Ammon's horn (tissue), 1 donor: ENCODE measurements around the gene LRRC8A.
"Not testable (repeated sequence)": the region's sequence is repeated elsewhere in the genome, so short reads cannot be mapped to it uniquely, and the experiment has no call there.

Experiments
- DNase-seq: peaks from one replicate; pipeline ENCODE4 v3.0.0-alpha.2; 2016; ENCODE audit warnings: low spot score

LRRC8A gene

DNA sequence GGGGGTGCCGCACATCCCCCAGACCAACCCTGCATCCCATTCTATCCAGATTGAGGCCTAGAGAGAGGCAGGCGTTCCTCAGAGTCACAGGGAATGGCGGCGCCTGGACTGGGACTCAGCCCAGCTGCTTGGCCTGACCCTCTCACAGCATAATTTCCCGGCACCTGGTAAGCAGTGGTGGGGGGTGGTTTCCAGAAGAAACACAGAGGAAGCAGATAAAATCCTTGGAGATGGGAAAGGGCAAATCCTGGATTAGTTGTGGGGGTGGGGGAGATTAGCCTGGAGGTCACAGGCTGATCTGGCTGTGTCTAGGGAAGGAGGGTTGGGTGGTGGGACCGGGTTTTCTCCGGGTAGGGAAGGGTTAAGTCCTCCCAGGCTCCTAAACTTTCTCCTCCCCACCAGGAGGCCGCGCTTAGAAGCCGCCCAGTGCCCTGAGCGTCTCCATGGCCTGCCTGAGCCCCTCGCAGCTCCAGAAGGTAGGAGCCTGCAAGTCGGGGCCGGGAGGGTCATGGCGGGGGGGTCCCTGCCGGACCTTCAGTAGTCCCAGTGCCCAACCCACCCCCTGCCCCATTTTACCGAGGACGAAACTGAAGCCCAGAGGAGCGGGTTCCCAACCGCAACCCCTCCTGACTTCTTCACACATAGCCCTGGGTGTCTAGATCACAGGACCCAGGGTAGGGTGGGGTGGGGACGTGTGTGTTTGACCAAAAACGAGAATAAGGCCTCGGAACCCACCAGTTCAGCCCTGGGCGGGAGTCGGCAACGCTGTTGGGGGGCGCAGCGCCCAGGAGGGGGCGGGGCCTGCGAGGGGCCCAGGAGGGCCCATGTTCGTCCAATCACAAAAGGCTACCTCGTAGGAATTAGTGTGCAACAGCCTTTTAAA lies 40.2 kb downstream of the LRRC8A start:
- DNase-seq = no peak

DNA sequence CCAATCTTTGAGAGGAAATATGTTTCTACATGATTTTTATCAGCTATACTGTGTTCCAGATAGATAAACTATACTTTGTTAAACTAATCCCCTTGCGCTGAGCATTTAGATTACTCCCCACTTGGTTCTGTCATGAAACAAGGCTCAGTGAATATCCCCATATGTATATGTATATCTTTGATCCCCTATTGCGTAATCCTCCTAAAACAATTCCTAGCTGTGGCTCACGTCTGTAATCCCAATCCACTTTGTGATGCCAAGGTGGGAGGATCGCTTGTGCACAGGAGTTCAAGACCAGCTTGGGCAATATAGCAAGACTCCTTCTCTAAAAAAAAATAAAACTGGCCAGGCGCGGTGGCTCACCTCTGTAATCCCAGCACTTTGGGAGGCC lies 41.6 kb downstream of the LRRC8A start:
- DNase-seq = no peak

DNA sequence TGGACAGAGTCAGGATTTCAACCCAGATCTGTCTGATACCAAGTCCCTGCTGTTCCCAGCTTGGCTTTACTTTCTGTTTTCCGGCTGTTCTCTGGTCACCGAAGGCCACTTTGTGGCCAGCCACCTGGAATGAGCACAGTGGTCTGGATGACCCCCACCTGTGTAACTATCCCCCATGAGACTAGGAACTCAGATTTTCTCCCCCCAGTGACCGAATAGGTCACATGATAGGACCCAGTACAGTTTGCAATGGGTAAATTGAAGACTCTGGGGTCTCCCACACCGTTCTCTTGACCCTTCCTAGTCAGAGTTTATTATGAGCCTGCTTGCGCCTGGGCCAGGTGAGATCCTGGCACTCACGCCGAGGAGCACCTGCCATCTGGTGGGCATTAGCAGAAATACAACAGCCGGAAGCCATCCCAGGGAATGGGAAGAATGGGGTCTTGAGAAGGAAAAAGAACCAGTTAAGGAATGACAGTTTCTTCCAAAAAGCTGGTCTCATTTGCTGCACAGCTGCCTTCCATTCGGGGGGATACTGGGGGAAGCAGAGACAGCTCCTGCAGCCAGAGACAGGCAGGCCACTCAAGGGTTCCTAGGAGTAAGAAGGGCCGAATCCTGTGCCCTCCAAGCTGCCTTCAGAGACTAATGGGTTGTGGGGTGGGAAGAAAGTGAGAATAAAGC lies 45.9 kb downstream of the LRRC8A start:
- peak; percentile 63 for DNase-seq

DNA sequence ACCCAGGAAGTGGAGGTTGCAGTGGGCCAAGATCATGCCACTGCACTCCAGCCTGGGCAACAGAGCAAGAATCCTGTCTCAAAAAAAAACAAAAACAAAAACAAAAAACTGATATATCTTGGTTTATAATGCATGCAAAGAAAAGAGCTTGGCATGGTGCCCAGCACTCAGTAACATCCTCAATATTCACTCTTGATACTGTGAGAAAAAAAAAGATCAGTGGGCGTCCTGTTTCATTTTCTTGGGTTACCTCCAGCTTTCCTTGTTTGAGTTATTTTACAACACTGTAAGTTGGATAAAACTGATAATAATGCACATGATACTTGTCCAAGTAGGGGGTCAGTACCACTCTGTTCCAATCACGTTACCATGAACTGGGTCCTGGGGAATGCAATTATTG lies 46.7 kb downstream of the LRRC8A start:
- no peak for DNase-seq

DNA sequence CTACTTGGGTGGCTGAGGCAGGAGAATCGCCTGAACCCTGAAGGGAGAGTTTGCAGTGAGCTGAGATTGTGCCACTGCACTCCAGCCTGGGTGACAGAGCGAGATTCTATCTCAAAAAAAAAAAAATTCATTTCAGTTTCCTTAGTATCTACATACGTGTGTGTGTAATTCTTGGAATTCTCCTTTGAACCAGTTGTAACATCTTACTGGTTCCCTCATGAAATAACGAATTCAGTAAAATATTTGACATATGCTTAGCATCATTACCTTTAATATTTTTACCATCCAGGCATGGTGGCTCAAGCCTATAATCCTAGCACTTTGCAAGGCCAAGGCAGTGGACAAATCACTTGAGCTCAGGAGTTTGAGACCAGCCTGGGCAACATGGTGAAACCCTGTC lies 47.6 kb downstream of the LRRC8A start:
- no peak for DNase-seq

DNA sequence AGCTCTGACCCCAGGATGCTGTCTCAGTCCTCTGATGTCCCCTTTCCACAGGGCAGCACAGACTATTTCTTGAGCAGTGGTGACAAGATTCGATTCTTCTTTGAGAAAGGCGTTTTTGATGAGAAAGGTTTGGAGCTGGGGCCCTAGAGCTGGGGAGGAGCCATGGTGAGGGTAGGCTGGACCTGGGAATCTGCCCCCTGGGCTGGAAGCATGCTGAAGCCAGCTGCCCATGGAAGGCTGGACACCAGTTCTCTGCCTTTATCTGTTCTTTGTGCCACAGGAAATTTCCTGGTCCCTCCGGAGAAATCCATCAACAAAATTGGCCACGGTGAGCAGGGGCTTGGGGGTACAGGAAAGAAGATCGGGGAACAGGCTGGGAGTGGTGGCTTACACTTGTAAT lies 51.8 kb downstream of the LRRC8A start:
- no peak for DNase-seq

DNA sequence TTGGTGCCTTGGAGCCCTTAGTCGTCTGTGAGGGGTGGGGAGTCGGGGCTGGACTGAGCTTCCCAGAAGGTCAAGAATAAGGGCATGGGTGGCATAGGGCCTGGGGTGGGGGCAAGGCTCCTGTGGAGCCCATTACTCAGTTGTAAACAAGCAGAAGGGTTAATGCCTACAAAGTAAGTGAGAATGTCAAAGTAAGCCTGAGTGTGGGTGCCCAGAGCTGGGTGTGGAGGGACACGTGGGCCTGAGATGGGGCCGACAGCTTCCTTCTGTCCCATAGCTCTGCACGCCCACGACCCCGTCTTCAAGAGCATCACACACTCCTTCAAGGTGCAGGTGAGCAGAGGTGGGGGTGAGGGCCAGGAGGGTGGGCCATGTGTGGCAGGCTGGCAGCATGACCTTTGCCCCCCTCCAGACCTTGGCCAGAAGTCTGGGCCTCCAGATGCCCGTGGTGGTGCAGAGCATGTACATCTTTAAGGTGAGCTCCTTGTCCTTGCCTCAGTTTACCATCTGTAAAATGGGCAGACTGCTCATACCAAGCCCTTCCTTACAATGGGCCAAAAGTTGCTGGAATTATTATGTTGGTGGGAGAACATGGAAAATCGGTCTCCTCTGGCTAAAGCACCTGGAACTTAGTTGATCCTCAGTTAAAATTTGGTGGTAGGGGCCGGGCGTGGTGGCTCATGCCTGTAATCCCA lies 54.4 kb downstream of the LRRC8A start:
- no peak for DNase-seq

DNA sequence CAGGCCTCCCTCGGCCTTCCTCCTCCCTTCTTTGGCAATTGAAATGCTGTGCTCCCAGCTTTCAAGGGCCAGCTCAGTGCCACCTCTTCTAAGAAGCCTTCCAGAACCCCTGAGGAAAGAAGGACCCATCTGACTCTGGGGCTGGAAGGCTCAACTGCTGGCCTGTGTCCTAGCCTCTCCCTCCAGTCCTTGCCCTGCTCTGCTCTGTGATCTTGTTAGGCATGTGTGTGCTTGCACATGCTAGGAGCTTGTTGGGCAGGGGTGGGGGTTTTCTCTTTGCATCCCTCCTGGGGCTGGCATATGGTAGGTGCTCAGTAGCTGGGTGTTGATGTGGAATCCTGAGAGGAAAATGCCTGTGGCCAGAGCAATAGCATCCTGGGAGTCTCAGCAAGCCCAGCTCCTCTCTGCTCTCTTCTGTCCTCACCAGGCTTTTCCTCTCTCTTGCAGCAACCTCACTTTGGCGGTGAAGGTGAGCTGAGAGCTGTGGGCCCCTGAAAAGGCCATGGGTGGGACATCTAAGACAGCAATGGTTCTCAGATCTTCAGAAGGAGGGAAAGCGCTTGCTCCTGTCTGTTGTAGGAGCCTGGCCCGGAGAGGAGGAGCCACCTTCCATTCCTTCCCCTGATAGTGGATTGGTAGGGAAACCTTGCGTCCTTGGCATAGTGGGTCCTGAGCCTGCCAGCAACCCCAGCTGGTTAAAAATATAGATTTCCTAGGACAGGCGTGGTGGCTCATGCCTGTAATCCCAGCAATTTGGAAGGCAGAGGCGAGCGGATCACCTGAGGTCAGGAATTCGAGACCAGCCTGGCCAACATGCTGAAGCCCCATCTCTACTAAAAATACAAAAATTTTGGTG lies 55.6 kb downstream of the LRRC8A start:
- DNase-seq = no peak

DNA sequence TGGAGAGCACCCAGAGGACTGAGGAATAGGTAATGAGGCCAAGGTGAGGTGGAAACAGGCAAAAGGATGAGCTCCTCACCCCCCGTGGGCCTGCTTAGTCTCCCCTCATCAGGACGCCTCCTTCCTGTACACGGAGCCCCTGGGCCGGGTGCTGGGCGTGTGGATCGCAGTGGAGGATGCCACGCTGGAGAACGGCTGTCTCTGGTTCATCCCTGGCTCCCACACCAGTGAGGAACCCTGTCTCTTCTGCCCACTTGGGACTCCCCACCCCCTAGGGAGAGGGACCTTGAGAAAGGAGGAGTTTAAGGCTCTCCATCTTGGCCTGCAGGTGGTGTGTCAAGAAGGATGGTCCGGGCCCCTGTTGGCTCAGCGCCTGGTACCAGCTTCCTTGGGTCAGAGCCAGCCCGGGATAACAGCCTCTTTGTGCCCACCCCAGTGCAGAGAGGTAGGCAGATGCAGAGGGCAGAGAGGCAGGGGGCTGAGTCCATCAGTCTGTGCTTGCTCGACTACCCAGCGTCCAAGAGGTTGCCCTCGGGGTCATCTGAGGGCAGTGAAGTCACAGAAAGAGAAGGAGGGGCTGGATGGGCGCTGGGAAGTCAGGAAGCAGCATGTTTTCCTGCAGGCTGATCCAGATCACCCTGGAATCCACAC lies 58.5 kb downstream of the LRRC8A start:
- DNase-seq = no peak

DNA sequence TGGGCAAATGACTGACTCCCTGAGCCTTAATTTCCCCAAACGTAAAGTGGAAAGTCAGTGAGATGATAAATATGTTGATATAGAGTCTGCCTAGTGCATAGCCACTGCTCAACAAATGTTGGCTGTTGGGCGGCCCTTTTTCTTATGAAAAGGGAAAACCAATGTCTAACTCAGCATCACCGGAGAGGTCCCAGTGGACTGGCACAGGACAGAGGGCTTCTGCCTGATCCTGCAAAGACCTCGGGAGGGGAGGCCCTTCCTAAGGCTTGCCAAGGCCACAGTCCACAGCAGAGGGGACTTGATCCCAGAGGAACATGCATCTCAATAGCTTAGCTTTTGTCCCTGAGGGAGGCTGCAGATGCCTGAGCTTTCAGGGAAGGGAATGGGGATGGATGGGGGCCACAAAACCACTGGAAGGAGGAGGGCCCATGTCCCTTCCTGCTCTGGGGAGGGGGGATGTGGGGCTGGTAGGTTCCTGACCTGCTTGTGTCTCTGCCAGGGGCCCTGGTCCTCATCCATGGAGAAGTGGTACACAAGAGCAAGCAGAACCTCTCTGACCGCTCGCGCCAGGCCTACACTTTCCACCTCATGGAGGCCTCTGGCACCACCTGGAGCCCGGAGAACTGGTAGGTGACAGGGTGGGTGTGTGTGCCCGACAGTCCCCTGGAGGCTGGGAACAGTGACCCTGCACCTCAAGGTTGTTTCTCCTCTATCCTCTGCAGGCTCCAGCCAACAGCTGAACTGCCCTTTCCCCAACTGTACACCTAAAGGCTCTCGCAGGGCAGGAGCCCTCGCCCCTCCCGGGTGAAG lies 59.2 kb downstream of the LRRC8A start:
- DNase-seq = no peak

DNA sequence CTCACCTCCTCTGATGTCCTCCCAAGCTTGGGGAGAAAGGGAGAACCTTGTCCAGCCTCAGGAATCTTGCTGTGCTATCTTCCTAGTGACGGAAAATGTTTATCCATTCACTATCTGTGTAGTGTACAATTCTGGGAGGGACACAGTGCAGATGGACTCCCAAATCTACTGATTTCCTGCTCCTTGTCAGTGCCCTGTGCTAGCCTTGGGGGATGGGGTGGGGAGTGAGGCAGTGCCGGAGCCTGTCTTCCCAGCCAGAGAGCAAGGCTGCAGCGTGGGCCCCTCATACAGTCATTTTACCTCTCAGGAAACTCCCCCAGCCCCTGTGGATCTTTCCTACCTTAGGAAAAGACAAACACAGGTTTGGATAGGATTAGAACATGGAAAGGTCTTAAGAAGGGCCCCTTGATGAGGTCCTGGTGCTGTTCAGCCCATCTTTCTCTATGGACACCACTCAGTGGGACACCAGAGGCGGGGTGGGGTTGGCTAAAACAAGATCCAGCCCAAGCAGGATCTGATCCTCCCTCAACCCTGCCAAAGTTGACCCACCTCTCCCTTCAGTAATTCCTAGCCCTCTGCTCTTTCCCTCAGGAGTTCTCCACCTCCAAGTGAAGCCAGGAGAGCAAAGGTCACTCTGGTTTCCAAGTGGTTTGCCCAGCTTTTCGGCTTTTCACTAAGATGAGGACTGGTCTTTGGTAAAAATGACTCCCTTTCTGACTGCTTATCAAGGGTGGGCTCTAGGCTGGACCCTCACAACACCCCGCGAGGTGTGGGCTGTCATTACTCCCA lies 62.1 kb downstream of the LRRC8A start:
- DNase-seq = no peak

DNA sequence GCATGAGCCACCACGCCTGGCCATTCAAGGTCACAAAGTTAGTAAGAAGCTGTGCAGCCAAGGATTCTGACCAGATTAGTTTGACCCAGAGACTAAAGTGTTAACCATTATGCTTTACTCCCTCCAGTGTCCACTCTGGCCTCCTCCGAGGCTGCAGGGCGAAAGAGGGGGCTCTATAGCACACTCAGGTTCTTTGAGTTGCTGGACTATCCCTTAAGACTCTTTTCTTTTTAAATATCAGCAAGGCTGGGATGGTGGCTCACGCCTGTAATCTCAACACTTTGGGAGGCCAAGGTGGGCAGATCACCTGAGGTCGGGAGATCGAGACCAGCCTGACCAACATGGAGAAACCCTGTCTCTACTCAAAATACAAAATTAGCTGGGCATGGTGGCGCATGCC lies 63.0 kb downstream of the LRRC8A start:
- not testable (repeated sequence) for DNase-seq

DNA sequence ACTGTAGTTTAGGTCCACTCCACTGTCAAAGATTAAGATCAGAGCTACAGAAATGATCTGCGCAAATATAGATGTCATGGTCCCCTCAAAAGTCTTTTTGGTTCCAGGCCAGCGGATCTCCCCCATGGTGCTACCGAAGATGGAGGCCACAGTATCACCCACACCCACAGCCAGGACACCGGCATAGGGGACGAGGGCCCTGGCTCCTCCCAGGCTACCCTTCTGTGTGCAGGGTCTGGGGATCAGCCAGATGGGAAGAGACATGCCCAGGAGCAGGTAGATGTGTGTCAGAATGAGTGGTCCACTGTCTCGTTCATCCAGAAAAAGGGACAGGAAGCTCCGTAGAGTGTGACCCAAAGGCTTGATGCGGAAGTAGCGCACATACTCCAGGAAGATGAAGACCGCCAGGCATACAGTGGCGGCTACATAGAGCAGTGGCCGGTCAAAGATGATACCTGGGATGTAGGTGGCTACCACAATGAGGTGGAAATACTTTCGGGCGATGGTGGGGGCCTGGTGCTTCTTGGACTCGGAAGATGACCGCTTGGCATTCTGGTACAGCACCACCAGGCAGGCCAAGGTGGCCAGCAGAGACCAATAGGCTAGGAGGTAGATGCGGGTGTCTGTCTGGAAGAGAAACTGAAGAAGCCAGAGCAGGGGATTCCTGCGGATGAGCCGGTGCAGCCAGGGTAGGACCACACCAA lies 64.0 kb downstream of the LRRC8A start:
- DNase-seq = no peak

DNA sequence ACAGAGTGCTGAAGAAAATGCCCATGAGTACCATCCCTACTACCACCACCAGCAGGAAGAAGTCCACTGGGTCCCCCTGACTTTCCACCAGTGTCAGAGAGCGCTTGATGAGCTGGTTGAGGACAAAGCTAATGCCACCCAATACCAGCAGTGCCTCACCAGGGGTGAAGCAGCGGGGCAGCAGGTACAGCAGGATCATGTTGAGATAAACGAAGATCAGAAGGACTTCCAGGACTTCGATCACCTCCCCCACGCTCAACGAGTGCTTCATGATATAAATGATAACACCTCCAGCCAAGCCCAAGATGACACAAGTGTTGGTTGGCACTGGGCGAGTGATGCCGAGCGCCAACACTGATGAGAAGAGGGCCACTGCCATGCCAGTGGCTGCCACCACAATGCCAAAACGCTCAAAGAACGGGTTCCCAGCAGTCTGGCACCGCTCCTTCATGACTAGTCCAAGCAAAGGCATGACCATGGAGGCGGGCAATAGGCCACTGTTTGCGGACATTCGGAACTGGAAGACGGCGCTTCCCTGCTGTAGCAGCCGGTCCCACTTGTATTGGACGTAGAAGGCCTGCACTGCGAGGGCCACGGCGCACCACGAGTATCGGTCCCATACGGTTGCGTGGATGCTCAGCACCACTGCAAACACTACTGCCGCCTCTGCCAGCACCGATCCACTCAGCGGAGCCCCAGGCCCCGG lies 64.8 kb downstream of the LRRC8A start:
- peak; percentile 57 for DNase-seq

DNA sequence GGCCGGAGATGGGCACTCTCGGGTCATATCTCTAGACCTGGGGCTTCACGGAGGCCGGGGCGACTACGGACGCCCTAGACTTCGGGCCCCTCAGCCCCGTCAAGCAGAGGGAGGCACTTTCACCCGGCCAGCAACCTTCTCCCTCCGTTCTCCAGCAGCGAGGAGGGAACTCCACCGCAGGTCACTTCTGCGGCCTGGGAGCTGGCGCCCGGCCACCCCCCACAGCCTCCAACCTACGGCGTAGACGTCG lies 65.3 kb downstream of the LRRC8A start:
- DNase-seq = no peak

DNA sequence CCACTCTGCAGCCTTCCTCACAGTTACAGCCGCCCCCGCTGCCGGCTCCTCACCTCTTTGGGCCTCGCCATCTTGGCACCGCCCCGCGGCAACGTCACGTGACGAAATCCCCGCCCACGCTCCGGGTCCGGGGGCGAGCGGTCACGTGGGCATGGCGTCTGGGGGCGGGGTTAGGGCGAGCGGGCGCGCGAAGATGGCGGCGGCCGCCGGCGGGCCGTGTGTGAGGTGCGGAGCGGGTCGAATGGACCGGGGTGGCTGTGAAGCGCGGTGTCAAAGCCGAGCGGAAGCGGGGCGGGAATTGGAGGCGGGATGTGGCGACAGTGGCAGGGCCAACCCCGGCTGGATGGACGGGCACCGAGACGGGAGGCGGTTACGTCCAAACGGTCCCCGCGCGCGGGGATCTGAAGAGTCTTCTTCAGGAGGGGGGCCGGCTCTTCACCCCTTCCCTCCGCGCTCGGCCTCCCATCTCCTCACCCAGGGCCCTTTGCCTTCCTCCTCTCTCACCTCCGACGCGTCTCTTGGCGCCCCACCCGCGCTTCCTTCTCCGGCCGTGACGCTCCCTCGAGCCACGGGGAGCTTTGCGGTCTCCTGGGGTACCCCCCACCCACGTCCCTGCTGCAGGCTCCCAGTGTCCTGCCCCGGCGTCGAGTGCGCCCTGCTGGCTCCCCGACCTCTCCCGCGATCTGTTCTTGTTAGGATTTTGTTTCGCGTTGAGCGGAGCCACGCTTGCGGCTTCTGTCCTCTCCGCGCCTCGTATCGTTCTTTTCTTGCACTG lies 65.8 kb downstream of the LRRC8A start, which contains the start of the genes DOLK and NUP188:
TSS of gene DOLK (minus strand) at position 77 of the 775 bp plus-strand sequence. CDS start 300 bp downstream, outside the sequence.
TSS of gene NUP188 (plus strand) at position 173 of the 775 bp plus-strand sequence. CDS start at position 194, 21 bp downstream.
- peak; percentile 95 for DNase-seq

DNA sequence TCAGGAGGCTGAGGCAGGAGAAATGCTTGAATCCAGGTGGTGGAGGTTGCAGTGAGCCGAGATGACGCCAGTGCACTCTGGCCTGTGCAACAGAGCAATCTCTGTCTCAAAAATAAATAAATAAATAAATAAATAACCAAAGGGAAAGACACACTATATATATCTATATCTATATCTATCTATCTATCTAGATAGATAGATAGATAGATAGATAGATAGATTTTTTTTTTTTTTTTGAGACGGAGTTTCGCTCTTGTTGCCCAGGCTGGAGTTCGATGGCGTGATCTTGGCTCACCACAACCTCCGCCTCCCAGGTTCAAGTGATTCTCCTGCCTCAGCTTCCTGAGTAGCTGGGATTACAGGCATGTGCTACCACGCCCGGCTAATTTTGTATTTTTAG lies 79.5 kb downstream of the LRRC8A start:
- not testable (repeated sequence) for DNase-seq
